Measurements from ENCODE around the gene SDCBP2.

The SDCBP2 gene

GRCh38 chr20:1328680-1329330 is at the start of gene SDCBP2:
SDCBP2 (minus strand) TSS chr20:1329139; CDS start chr20:1320416, 8,723 bp downstream.
- DNase-seq = no peak

GRCh38 chr20:1378735-1379125 is 49.8 kb upstream of the SDCBP2 start:
- no peak for DNase-seq

- no peak for DNase-seq
Observed at GRCh38 chr20:1377984-1378734, 49.2 kb upstream of the SDCBP2 start.

GRCh38 chr20:1377341-1377871 is 48.5 kb upstream of the SDCBP2 start:
- DNase-seq = no peak

- no peak for DNase-seq
Observed at GRCh38 chr20:1376408-1377270, 47.7 kb upstream of the SDCBP2 start.

GRCh38 chr20:1376007-1376406 is 47.1 kb upstream of the SDCBP2 start:
- no peak for DNase-seq

- DNase-seq = no peak
Observed at GRCh38 chr20:1375515-1375914, 46.6 kb upstream of the SDCBP2 start.

GRCh38 chr20:1374246-1374645 is 45.3 kb upstream of the SDCBP2 start:
- no peak for DNase-seq

GRCh38 chr20:1373614-1374013 is 44.7 kb upstream of the SDCBP2 start:
- no peak for DNase-seq

GRCh38 chr20:1373036-1373435 is 44.1 kb upstream of the SDCBP2 start:
- no peak for DNase-seq

GRCh38 chr20:1371830-1372539 is 43.0 kb upstream of the SDCBP2 start:
- DNase-seq = no peak

GRCh38 chr20:1371202-1371782 is 42.4 kb upstream of the SDCBP2 start:
- DNase-seq = no peak

- DNase-seq = no peak
Observed at GRCh38 chr20:1370548-1371110, 41.7 kb upstream of the SDCBP2 start.

- no peak for DNase-seq
Observed at GRCh38 chr20:1369970-1370369, 41.0 kb upstream of the SDCBP2 start.

- no peak for DNase-seq
Observed at GRCh38 chr20:1368448-1369199, 39.7 kb upstream of the SDCBP2 start.

- DNase-seq = no peak
Observed at GRCh38 chr20:1367479-1367878, 38.5 kb upstream of the SDCBP2 start.

- DNase-seq = no peak
Observed at GRCh38 chr20:1364106-1364505, 35.2 kb upstream of the SDCBP2 start.

GRCh38 chr20:1363522-1363921 is 34.6 kb upstream of the SDCBP2 start:
- no peak for DNase-seq

GRCh38 chr20:1362484-1362883 is 33.5 kb upstream of the SDCBP2 start:
- no peak for DNase-seq

- DNase-seq = no peak
Observed at GRCh38 chr20:1360094-1360846, 31.3 kb upstream of the SDCBP2 start.
